GM18867 (cell line): ENCODE measurements around the gene RAP1GAP.

Experiments
- ATAC-seq: cut with Tn5 transposase; IDR thresholded peaks from one replicate; pipeline ENCODE4 v1.9.1; 2021; ENCODE audit warnings: mild to moderate bottlenecking, moderate library complexity; ENCODE audit not compliant: unreplicated experiment

The RAP1GAP gene

GRCh38 chr1:21596174-21596573 lies 73.0 kb downstream of the RAP1GAP start:
- ATAC-seq: no peak

DNA sequence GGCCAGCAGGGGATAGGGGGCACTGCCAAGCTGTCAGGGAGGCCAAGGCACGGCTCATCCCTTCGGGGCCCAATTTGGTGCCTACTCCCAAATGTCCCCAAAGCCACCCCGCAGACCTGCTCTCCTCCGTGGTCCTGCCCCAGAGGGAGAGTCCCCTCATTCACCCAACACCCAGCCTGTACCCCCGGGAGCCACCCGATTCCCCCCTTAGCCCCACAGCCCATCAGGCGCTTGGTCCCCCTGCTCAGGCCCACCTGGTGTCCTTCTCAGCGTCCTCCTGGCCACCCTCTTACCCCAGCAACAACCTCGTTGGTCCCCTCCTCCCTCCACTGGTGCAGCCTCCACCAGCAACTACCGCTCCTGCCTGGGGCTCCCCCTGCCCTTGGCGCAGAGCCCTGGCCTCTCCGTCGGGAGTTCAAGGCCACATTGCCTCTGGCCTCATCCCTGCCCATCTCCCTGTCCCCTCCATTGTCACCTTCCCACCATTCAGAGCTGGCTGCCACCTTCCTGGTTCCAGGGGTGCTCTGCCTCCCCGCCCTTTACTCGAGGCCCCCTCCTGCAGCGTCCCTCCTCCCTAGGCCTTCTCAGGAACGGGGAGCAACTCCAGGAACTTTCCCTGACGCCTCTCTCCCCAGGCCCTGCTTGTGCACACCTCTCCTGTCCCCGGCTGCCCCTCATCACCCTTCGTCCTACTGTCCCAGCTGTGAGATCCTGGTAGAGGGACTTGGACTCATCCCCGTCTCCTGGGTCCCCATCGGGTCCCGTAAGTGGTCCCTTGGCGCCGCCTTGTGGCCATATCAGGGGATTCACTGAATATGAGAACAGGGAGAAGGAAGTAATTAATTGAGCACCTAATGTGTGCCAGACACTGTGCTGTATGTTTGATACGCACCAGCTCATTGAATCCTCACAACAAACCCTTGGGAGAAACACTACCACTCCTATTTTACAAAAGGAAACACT lies 73.9 kb downstream of the RAP1GAP start:
- no peak for ATAC-seq

DNA sequence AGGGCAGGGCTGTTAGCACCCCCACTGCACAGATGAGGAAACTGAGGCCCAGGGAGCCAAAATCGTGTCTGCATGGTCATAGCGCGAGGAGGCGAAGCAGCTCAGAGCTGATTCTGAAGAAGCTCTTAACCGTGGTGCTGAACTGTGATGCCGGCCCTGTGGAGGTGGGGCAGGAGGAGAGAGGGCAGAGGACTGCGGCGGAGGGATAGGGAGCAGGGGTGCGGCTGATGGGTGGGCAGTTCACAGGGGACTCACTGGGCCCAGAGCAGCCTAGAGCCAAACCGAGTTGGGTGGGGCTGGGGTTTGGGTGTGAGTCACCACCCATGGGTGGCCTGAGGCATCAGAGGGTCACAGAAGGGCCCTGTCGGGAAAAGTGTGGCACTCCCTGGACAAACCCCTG lies 74.7 kb downstream of the RAP1GAP start:
- ATAC-seq: no peak

DNA sequence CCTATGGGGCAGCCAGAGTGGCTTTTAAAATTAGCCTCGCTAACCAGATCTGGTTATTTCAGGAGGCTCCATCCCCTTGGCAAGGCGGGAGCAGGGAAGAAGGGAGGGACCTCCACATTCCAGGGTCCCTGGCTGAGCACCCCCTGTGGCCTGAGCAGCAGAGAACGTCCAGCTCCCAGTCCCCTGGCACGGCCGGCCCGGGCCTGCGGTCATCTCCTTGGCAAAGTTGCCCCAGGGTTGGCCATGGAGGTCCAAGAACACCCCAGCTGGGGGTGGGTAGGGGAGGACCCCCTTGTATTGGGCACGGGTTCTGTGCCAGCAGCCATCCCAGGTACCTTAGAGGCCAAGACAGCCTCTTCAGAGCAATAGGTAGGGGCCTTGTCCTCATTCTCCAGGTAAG lies 75.9 kb downstream of the RAP1GAP start:
- ATAC-seq: no peak

- ATAC-seq: no peak
These were observed 76.9 kb downstream of the RAP1GAP start for GRCh38 chr1:21592086-21592865.

GRCh38 chr1:21590934-21591333 lies 78.2 kb downstream of the RAP1GAP start:
- no peak for ATAC-seq

DNA sequence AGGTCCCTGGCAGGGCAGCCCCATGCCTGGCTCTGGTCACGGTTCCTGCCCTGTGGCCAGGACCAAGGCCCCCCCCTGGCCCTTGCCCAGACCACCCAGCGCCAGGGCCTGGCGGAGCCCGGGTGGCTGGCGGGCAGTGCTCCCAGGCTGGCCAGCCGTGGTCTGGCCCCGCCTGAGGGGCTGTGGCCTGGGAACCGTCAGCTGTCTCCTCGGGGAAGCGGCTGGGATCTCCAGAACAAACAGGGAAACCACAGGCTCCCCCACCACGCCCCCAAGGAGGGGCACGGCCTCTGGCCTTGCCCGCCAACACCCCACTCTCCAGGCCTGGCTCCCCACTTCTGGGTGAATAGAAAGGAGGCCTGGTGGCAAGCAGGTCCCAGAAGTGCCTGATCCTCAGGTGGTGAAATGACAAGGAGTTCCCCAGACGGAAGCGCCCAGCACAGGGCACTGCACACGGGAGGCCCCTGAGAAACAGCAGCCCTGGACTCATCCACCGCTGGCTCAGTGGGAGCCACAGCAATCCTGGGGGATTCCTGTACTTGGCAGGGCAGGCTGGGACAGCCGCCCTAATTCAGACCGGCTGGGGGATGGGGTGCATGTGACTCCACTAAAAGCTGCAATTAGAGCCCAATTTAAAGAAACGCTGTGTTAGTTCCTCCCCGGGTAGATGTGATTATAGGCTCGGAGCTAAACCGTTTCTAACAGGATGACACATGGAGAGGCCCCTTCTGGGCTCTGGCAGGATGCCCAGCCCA lies 78.9 kb downstream of the RAP1GAP start:
- no peak for ATAC-seq

DNA sequence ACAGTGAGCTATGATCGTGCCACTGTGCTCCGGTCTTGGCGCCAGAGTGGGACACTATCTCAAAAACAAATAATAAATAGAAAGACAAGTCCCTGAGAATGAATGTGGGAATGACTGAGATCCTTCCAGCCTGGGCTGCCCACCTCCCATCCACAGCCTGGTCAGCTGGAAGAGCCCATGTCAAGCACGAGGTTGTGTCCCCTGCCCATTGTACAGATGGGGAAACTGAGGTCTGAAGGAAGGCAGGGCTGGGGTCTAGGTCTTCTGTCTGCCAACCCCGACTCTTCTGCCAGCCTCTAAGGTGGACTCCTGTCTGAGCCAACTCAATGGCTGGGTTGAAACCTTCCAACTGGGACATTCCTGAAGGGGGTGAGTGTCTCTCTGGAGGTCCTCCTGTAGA lies 79.5 kb downstream of the RAP1GAP start:
- no peak for ATAC-seq

GRCh38 chr1:21587602-21587953 lies 81.6 kb downstream of the RAP1GAP start:
- ATAC-seq: no peak

GRCh38 chr1:21586846-21587601 lies 82.1 kb downstream of the RAP1GAP start:
- ATAC-seq: no peak

DNA sequence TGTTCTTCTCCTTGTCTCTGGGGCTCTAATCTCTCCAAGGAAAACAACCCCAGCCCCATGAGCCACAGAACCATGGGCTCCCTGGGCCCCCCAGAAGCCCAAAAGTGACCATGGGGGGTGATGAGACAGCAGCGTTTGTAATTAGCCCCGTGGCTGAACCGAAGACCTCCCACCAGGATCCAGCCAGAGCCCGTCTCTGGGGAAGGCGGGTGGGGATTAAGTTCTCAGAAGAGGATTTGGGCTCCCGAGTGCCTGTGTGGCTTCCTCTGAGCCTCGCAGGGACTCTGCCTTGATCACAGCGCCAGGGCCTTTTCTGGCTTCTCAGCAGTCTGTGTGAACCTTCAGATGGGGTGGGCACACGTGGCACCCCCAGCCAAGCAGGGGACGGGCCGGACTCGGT lies 82.9 kb downstream of the RAP1GAP start:
- ATAC-seq: no peak

DNA sequence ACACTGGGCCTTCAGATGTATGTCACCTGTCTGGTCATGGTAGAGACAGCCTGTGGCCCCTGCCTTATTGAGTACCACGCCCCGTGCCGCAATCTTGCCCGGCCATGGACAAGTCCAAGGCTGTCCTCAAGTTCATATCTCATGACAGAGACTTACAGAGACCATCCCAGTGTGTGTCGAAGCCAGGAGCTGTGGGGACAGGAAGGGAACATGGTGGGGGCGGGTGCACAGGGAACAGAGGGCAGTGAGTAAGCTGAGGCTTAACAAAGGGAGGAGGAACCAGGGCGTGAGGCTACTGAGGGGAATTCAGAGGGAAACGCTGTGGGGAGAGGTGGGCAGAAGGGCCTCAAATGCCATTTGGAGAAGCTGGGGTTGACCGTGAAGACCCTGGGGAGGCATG lies 84.1 kb downstream of the RAP1GAP start:
- no peak for ATAC-seq

DNA sequence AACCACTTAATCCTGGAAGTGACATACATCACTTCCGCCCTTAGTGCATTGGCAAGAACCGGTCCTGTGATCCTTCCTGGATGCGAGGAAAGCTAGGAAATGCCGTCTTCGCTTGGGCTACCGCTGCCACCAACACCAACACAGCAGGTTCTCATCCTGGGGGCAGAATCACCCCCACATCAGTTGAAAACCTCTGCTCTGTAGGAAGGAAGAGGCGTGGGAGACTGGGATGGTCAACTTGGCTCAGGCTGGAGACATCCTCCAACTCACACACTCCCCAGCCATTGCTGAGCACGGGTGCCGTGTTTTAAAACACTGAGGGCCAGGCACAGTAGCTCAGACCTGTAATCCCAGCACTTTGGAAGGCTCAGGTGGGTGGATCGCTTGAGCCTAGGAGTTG lies 85.1 kb downstream of the RAP1GAP start:
- ATAC-seq: no peak

- no peak for ATAC-seq
These were observed 89.4 kb downstream of the RAP1GAP start for GRCh38 chr1:21579791-21580190.

DNA sequence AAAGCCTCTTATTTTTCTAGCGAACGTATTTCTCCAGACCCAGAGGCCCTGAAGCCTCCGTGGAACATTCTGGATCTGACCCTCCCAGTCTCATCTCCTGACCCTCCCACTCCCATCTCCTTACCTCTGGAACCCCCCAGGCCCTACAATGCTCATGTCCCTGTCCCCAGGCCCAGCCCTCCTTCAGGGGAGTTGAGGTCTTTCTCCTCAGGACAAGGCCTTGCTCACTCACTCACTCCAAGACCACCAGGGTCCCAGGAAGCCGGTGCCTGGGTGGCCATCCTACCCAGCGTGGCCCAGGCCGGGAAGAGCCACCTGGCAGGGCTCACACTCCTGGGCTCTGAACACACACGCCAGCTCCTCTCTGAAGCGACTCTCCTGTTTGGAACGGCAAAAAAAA lies 91.2 kb downstream of the RAP1GAP start:
- no peak for ATAC-seq

- ATAC-seq: no peak
These were observed 91.8 kb downstream of the RAP1GAP start for GRCh38 chr1:21577324-21577723.

DNA sequence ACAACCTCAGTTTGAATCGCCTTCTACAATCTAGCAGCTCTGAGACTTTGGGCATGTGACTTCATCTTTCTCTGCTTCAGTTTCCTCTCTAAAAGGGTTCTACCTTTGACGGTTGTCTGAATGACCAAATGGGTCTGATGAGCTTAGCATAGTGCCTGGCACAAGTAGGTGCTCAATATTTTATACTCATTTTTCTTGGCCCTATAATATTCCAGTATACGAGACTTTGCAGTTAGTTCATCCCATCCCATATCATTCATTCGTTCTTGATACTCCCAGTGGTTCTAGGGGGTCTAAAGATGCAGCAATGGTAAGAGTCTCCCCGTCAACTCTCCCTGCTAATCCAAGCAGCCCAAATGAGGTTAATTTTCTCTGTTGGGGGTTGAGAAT lies 92.4 kb downstream of the RAP1GAP start:
- no peak for ATAC-seq

DNA sequence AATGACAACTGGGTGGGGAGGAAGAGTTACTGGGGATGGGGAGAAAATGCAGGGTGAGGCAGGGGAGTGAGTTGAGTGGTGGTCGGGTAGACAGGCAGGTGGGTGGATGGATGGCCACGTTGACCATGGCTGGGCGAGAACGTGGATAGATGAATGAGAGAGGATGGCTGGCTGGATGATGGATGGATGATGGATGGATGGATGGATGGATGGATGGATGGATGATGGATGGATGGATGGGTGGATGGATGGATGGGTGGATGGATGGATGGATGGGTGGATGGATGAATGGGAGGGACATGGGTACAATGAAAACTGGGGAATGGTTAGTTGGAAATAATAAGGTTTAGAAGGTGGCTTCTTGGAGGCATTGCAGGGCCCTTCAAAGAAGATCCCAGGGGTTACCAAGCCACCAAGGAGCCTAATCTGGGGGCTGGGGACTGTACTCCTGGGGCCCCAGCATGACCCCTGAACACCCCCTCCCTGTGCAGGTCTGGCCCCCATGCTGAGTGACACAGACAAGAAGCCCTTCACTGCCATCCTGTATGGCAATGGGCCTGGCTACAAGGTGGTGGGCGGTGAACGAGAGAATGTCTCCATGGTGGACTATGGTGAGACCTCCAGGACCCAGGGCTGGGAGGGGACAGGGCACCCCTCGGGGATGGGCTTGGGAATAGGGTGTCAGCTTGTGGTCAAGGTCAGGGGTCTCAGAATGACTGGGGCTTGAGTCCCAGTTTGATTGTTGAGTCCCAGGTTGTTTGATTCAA lies 92.9 kb downstream of the RAP1GAP start:
- ATAC-seq: no peak

- no peak for ATAC-seq
These were observed 93.7 kb downstream of the RAP1GAP start for GRCh38 chr1:21575351-21575942.
